Measurements from ENCODE around the gene ACTN4.

ACTN4 gene

GRCh38 chr19:38709671-38710415, 62.4 kb downstream of the ACTN4 start:
- no peak for DNase-seq (ENCODE audit: low spot score)

- no peak for DNase-seq (ENCODE audit: low spot score)
Observed at GRCh38 chr19:38710416-38710702, 62.9 kb downstream of the ACTN4 start.

GRCh38 chr19:38710928-38711725, 63.7 kb downstream of the ACTN4 start:
- DNase-seq (ENCODE audit: low spot score) = no peak

- peak; percentile 94 for DNase-seq (ENCODE audit: low spot score)
Observed at GRCh38 chr19:38711726-38712153, 64.3 kb downstream of the ACTN4 start.

GRCh38 chr19:38712161-38712748, 64.8 kb downstream of the ACTN4 start:
- DNase-seq (ENCODE audit: low spot score) = no peak

GRCh38 chr19:38713227-38713649, 65.8 kb downstream of the ACTN4 start:
- no peak for DNase-seq (ENCODE audit: low spot score)

- no peak for DNase-seq (ENCODE audit: low spot score)
Observed at GRCh38 chr19:38713865-38714264, 66.4 kb downstream of the ACTN4 start.

- DNase-seq (ENCODE audit: low spot score) = no peak
Observed at GRCh38 chr19:38714354-38714778, 66.9 kb downstream of the ACTN4 start.

- no peak for DNase-seq (ENCODE audit: low spot score)
Observed at GRCh38 chr19:38715555-38715954, 68.1 kb downstream of the ACTN4 start.

GRCh38 chr19:38717051-38717450, 69.6 kb downstream of the ACTN4 start:
- no peak for DNase-seq (ENCODE audit: low spot score)

- DNase-seq (ENCODE audit: low spot score) = no peak
Observed at GRCh38 chr19:38717855-38718254, 70.4 kb downstream of the ACTN4 start.

GRCh38 chr19:38718747-38719543, 71.5 kb downstream of the ACTN4 start:
- peak; percentile 74 for DNase-seq (ENCODE audit: low spot score)

GRCh38 chr19:38719761-38720558, 72.5 kb downstream of the ACTN4 start:
- peak; percentile 40 for DNase-seq (ENCODE audit: low spot score)

- DNase-seq (ENCODE audit: low spot score) = no peak
Observed at GRCh38 chr19:38720559-38721236, 73.2 kb downstream of the ACTN4 start.

- DNase-seq (ENCODE audit: low spot score) = no peak
Observed at GRCh38 chr19:38721496-38721895, 74.0 kb downstream of the ACTN4 start.

- DNase-seq (ENCODE audit: low spot score) = no peak
Observed at GRCh38 chr19:38721979-38722773, 74.7 kb downstream of the ACTN4 start.

GRCh38 chr19:38722947-38723605, 75.6 kb downstream of the ACTN4 start:
- DNase-seq (ENCODE audit: low spot score) = no peak

GRCh38 chr19:38723606-38723965, 76.1 kb downstream of the ACTN4 start:
- no peak for DNase-seq (ENCODE audit: low spot score)

All from kidney tubule cell (primary cell).